PC-9 (cell line): ENCODE data around the gene DPYD. TPM values are rescaled to one million over a fixed set of nuclear protein-coding genes. Genes with fewer than 3 reads are reported as not detected.

ENCODE experiments used
- BruUV-seq: library from RNA; stranded (reverse); fragments of 400-500 nt; replicated peaks from 2 replicates; lab custom pipeline; 2021; lab: Mats Ljungman, UMichigan
- CTCF ChIA-PET: fragments of 300-600 bp; sonication (Branson Sonifier 250); formaldehyde crosslinking; loops from one replicate; lab custom pipeline; 2022; ENCODE audit warnings: antibody characterized with exemption; lab: Charles Lee
- POLR2A ChIA-PET: fragments of 300-600 bp; sonication (Branson Sonifier 250); formaldehyde crosslinking; loops from one replicate; lab custom pipeline; 2022; ENCODE audit warnings: antibody characterized with exemption; ENCODE audit not compliant: unreplicated experiment; lab: Charles Lee
- DNase-seq, 2 experiments: peaks; one replicate each; pipeline versions ENCODE4 v3.0.0 to v3.0.0-alpha.2; 2015 to 2022; ENCODE audit warnings: mixed read lengths in 1 of 2
- H2AFZ ChIP-seq: fragments of 200-600 bp; sonication (generic); 2 replicates; pipeline ENCODE4 v1.8.1; 2017; ENCODE audit warnings: antibody characterized with exemption
- H3F3A ChIP-seq: fragments of 200-600 bp; sonication (generic); 2 replicates; pipeline ENCODE4 v1.8.1; 2017; ENCODE audit warnings: antibody characterized with exemption, mild to moderate bottlenecking, low read depth; ENCODE audit not compliant: insufficient read depth
- H3K27ac ChIP-seq: fragments of 200-600 bp; sonication (generic); 2 replicates; pipeline ENCODE4 v1.6.1; 2016; ENCODE audit warnings: mixed run types
- H3K27me3 ChIP-seq: fragments of 200-600 bp; sonication (generic); 2 replicates; pipeline ENCODE4 v1.6.1; 2016; ENCODE audit warnings: low read depth, mixed run types; ENCODE audit not compliant: insufficient read depth
- H3K36me3 ChIP-seq: fragments of 200-600 bp; sonication (generic); 2 replicates; pipeline ENCODE4 v1.6.1; 2016; ENCODE audit warnings: low read depth, mixed run types
- H3K4me1 ChIP-seq: fragments of 200-600 bp; sonication (generic); replicated peaks from 2 replicates; pipeline ENCODE4 v1.6.1; 2016; ENCODE audit warnings: mixed run types; ENCODE audit not compliant: insufficient read depth
- H3K4me2 ChIP-seq: fragments of 200-600 bp; sonication (generic); 2 replicates; pipeline ENCODE4 v1.6.1; 2017; ENCODE audit warnings: mixed run types
- H3K4me3 ChIP-seq: fragments of 200-600 bp; sonication (generic); 2 replicates; pipeline ENCODE4 v1.6.1; 2016; ENCODE audit warnings: mixed run types
- H3K79me2 ChIP-seq: fragments of 200-600 bp; sonication (generic); 2 replicates; pipeline ENCODE4 v1.6.1; 2017; ENCODE audit warnings: low read depth, mixed run types
- H3K9me2 ChIP-seq: fragments of 200-600 bp; sonication (generic); 2 replicates; pipeline ENCODE4 v1.8.1; 2017; ENCODE audit warnings: mild to moderate bottlenecking; ENCODE audit not compliant: insufficient read depth
- H3K9me3 ChIP-seq: fragments of 200-600 bp; sonication (generic); 2 replicates; pipeline ENCODE4 v1.8.1; 2016; ENCODE audit warnings: low read depth; ENCODE audit not compliant: insufficient read depth
- H4K20me1 ChIP-seq: fragments of 200-600 bp; sonication (generic); 2 replicates; pipeline ENCODE4 v1.8.1; 2017; ENCODE audit not compliant: insufficient read depth
- EZH2 ChIP-seq: fragments of 200-600 bp; sonication (generic); IDR thresholded peaks from 2 replicates; pipeline ENCODE4 v1.8.0; 2017; ENCODE audit warnings: antibody characterized with exemption, low read depth
- intact Hi-C: fragments of 100-400 bp; cut with micrococcal nuclease; formaldehyde crosslinking; loops from one replicate; pipeline ENCODE4 v1.10.0; 2022; ENCODE audit not compliant: unreplicated experiment
- total RNA-seq: library from RNA; stranded (reverse); gene quantifications from 2 replicates; pipeline ENCODE4 v1.2.3, GENCODE V29; 2021
- TF ChIP-seq, protein P1 (sequence below): fragments of 200-600 bp; sonication (generic); conservative IDR thresholded peaks from 2 replicates; pipeline ENCODE4 v1.6.1; 2017; ENCODE audit warnings: mixed run types, antibody characterized with exemption, mild to moderate bottlenecking, moderate library complexity

The DPYD gene
- total RNA-seq, 1 experiment from 2014 or later = 24.1 TPM

DNA sequence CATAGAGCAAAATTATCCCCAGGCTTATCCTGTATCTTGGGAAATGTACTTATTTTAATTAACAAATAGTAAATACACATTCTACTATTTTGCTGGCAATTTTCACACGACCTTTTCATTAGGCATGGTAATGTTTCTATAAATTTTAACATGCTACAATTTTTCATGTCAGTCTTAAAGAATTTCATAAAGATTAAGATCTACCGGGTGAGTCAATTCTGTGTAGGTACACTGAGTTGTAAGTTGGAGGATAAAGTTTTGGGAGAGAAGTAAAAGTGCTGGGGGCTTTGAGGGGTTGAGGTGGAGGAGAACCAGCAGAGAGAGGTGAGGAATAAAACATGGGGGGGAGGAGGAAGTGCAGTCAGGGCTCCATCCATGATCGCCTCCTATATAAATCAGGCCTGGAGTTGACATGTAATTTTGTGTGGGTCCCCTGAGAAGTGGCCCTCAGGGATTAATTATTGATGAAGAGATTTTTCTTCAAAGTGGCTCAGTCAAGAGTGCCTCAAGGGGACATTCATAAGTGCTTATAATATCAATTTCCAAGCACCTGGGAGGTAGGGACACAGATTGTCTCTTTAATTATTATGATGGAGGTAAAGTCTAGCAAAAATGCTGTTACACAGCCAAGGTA lies 7.2 kb downstream of the DPYD start:
- Histone ChIP-seq H3K27me3 (no peaks in the 10 kb centered on the region), H3K36me3 (no peaks in the 10 kb centered on the region), H3K79me2 (no peaks in the 10 kb centered on the region), H3F3A (no peaks in the 10 kb centered on the region), H2AFZ (no peak overlapping the region), H3K9me3 (no peaks in the 10 kb centered on the region), H3K4me1 (peaks cover 2% of the 10 kb centered on the region; the same call in 1 of the 2 replicates), H3K4me3 (no peak overlapping the region), H3K4me2 (no peak overlapping the region), H3K9me2 (0 out of 2 replicates have a peak, but pooled peaks cover 4% of the 10 kb centered on the region), H3K27ac (no peak overlapping the region), H4K20me1 (no peaks in the 10 kb centered on the region)
- CTCF ChIA-PET = no interaction called here
- no peak for TF ChIP-seq EZH2
- TF ChIP-seq, protein P1, sequence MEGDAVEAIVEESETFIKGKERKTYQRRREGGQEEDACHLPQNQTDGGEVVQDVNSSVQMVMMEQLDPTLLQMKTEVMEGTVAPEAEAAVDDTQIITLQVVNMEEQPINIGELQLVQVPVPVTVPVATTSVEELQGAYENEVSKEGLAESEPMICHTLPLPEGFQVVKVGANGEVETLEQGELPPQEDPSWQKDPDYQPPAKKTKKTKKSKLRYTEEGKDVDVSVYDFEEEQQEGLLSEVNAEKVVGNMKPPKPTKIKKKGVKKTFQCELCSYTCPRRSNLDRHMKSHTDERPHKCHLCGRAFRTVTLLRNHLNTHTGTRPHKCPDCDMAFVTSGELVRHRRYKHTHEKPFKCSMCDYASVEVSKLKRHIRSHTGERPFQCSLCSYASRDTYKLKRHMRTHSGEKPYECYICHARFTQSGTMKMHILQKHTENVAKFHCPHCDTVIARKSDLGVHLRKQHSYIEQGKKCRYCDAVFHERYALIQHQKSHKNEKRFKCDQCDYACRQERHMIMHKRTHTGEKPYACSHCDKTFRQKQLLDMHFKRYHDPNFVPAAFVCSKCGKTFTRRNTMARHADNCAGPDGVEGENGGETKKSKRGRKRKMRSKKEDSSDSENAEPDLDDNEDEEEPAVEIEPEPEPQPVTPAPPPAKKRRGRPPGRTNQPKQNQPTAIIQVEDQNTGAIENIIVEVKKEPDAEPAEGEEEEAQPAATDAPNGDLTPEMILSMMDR = no peak
- no peak for DNase-seq
- intact Hi-C loops = no loop called here
- BruUV-seq = no TSS peak
- POLR2A ChIA-PET = no interaction called here

DNA sequence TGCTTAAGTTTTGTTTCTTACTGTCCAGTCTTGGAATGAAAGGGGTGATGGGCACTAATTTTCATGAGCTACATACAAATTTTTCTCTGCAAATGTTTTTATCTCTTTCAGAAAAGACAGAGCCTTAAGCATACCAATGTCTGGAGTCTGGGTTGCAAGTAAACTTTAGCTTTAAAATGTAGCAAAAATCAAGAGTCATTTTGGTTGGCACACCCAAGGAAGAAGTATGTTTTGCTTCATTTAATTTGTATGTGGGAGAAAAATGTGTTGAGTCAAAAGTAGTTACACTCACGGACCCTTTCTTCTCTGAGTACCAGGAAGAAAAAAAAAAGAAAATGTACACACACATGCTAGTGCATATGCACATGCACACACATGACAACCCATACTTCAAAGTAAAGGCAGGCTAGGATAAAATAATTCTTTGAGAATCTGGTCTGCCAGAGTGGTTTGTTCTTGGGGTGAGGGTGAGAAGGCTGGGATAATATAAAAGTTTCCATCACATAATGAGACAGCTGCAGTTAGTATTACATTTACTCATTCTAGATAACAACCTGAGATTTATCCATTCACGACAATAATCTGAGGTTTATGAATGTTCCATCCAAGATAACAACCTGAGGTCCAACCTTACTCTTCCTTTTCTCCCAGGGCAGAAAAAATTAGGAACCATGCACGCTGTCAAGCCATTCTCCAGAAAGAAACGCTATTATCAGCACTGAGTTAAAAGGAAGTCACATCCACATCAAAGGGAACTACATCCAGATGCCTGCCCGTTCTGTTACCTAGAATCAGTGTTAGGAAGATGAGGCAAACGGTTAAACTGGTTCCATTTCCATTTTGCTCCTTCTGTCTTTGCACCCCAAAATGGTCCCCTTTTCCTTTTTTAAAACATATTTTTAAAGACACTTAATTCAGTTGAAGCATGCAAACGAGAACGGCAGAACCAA lies 9.3 kb downstream of the DPYD start:
- BruUV-seq = no TSS peak
- Histone ChIP-seq H3K4me3 (no peak overlapping the region), H4K20me1 (no peaks in the 10 kb centered on the region), H3K9me2 (0 out of 2 replicates have a peak, but pooled peaks cover 4% of the 10 kb centered on the region), H3F3A (no peaks in the 10 kb centered on the region), H3K9me3 (peaks cover 8% of the 10 kb centered on the region; the same call in 1 of the 2 replicates), H3K27ac (no peak overlapping the region), H2AFZ (no peak overlapping the region), H3K36me3 (no peaks in the 10 kb centered on the region), H3K79me2 (no peaks in the 10 kb centered on the region), H3K27me3 (no peaks in the 10 kb centered on the region), H3K4me2 (no peak overlapping the region), H3K4me1 (peaks cover 8% of the 10 kb centered on the region; the same call in 1 of the 2 replicates)
- no peak for DNase-seq
- ChIA-PET CTCF (no interaction called here), POLR2A (interaction anchor here (0.8 kb wide), 1 partner anchor 25 kb away, joined by 6 read pairs; no protein-coding TSS in a partner anchor)
- TF ChIP-seq EZH2 = no peak
- TF ChIP-seq, protein P1 = no peak
- intact Hi-C loops = no loop called here

DNA sequence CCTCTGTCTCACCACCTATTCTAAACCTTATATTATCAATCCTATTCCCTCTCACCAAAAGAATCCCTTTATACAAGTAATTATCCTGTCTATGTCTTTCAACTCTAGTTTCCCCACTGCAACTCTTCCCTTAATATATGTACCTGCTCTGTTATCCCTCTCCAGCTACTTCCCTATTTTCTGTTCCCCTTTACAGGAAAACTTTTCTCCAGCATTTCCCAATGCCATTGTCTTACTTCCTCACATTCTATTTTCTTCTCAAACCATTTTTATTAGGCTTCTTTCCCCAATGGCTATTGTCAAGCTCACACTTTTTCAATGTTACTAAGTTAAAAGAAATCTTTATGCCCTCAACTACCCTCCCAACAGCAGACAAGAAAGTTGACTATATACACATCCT lies 11.6 kb downstream of the DPYD start:
- no TSS peak for BruUV-seq
- H3K27ac ChIP-seq = no peak overlapping the region
- H3K79me2 ChIP-seq = no peaks in the 10 kb centered on the region
- no peak for DNase-seq
- peaks cover 17% of the 10 kb centered on the region for H3K4me1 ChIP-seq
- H3K4me2 ChIP-seq = no peak overlapping the region
- no peaks in the 10 kb centered on the region for H3F3A ChIP-seq
- H3K9me3 ChIP-seq = peaks cover 12% of the 10 kb centered on the region
- H4K20me1 ChIP-seq = no peaks in the 10 kb centered on the region
- H2AFZ ChIP-seq = no peak overlapping the region
- 0 out of 2 replicates have a peak, but pooled peaks cover 4% of the 10 kb centered on the region for H3K9me2 ChIP-seq
- ChIA-PET POLR2A (interaction anchor here (0.6 kb wide), 1 partner anchor 41 kb away, joined by 3 read pairs; no protein-coding TSS in a partner anchor), CTCF (no interaction called here)
- no peak overlapping the region for H3K4me3 ChIP-seq
- H3K36me3 ChIP-seq = no peaks in the 10 kb centered on the region
- intact Hi-C loops = no loop called here
- no peak for TF ChIP-seq EZH2
- TF ChIP-seq, protein P1 = no peak
- no peaks in the 10 kb centered on the region for H3K27me3 ChIP-seq
